DND-41 (cell line): ENCODE data around the gene SDK2.

Source experiments
- CTCF ChIP-seq: IDR thresholded peaks from 2 replicates; pipeline ENCODE4 v1.5.1; 2012; ENCODE audit warnings: borderline replicate concordance, low read length, moderate library complexity, mild to moderate bottlenecking; ENCODE audit not compliant: poor library complexity, severe bottlenecking; ENCODE audit errors: extremely low read depth
- EZH2 ChIP-seq: IDR thresholded peaks from 3 replicates; pipeline ENCODE4 v1.6.1; 2012; ENCODE audit warnings: borderline replicate concordance, low read depth, mild to moderate bottlenecking, moderate library complexity, low read length, inconsistent platforms; ENCODE audit not compliant: severe bottlenecking

- TF ChIP-seq CTCF (no peak), EZH2 (no peak)
Observed at GRCh38 chr17:73305845-73306836, 338.1 kb downstream of the SDK2 start.
